ENCODE results near the gene ANO2.

The ANO2 gene

DNA sequence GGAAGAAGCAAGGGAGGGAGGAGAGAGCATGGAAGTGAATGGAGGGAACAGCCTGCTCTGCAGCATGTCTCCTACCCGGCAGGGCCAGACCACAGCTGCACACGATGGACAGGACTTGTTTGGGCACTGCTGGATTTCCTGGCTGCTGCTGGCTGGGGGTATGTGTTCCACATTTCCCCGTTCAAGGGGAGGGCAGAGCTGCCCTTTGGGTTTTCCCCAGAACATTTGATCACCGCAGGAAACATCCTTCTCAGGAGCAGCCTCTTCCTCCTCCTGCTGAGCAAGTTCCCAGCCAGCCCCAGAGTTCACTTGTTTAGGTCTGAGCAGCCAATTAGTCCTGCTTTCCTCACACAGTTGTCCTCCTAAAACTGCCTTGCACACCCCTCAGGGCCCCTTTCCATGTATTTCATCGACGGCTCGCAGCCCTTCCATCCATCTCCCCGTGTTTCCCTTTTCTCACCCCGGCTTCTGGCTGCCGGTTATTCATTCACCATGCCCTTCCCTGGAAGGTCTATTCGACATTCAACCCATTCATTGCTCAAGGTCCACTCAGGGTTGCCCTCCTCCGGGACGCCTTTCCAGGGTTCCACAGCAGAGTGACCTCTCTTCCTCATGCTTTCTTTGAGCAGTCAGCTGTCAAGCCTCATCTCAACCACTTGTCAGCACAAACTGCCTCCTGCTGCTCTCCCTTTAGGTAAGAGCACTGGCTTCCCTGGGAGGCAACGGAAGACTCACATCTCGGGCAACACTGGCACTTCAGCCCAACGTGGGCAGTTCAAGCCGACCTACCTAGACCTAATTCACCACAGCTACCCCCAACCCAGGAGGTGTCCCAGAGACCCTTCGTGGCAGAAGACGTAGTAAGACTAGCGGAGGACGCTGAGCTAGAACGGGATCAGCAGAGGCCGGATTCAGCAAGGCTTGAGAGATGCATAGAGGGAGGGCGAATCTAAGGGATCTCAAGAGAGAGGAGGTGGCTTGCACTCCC lies 20.1 kb upstream of the ANO2 start:
- no peak for DNase-seq (ENCODE audit: low read depth in 2 of 2)

DNA sequence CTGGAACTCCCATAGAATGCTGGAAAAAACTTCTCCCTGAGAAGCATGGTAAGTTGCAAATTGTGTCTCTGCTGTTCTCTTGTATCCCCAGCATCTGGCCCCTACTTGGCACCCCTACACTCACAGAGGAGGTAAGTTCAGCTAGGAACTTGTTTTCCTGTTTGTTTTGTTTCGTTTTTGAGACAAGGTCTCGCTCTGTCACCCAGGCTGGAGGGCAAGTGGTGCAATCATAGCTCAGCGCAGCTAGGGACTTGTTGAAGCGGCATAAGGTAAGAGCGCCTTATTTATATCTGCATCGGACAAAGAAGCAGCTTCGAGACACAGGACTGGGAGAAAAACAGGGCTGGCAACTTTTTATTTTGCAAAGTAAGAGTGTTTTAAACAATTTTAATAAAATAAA lies 18.5 kb upstream of the ANO2 start:
- DNase-seq (ENCODE audit: low read depth in 2 of 2), result no peak

DNA sequence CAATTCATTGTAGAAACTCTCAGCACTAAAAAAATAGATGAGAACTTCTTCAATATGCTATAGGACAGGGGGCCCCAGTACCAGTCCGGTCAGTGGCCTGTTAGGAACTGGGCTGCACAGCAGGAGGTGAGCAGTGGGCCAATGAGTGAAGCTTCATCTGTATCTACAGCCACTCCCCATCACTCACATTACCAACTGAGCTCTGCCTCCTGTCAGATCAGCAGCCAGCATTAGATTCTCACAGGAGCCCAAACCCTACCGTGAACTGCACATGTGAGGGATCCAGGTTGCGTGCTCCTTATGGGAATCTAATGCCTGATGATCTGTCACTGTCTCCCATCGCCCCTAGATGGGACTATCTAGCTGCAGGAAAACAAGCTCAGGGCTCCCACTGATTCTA lies 15.7 kb upstream of the ANO2 start:
- no peak for DNase-seq (ENCODE audit: low read depth in 2 of 2)

DNA sequence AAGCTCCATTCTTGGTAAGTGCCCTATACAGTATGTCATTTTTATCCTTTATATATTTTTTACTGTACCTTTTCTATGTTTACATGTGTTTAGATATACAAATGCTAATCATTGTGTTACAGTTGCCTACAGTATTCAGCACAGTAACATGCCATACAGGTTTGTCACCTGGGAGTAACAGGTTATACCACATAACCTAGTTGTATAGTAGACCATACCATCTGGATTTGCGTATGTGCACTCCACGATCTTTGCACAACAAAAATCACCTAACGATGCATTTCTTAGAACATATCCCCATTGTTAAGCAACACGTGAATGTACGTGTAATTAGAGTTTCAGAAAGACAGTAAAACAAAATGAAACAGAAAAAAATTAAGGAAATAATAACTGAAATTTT lies 11.9 kb upstream of the ANO2 start:
- DNase-seq (ENCODE audit: low read depth in 2 of 2), result no peak

DNA sequence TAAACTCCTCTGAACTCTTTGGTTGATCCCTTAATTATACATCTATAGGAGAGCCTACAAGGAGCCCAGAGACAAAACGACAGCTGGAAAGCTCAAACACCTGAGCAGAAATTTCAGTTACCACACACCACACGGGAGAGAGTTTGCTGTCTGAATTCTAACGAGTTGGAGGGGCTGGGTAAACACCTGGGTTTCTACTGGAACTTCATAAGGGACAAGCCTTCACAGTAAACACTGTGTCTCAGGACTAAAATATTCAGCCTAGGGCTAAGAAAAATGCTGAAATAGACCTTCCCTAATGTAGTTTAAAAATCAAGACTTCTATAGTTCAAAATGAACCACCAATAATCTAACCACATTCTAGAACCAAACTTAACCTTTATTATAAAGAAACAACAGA lies 9.6 kb upstream of the ANO2 start:
- no peak for DNase-seq (ENCODE audit: low read depth in 2 of 2)

DNA sequence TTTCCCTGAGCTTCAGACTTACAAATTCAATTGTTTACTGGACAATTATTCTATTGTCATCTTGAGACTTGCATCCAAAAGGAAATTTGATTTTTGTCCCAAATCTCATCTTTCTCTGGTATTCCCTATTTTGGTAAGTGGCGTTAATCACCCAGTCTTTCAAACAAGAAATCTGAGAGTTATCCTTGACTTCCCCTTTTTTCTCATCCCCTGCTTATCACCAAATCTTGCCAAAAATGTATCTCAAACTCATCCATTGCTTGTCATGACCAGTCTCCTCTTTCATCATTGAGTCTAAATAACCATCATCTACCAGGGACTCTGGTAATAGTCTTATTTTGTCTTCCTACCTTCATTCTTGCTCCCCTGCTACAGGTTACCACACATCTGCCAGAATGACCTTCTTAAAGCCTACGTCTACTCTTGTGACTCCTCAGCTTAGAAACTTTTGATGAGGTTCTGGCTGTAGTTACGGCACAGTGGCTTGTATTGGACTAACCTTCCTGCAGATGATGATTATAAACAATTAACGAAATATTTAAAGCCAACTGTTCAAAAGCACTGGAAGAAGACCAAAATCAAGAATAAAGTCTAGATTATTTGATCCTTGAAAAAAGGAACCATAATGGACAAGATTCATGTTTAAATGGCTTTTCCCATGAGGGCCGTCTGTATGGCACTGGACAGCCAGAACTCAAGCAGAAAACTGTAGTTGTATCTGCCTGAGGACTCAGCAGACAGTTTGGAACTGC lies 9.0 kb upstream of the ANO2 start:
- no peak for DNase-seq (ENCODE audit: low read depth in 2 of 2)

DNA sequence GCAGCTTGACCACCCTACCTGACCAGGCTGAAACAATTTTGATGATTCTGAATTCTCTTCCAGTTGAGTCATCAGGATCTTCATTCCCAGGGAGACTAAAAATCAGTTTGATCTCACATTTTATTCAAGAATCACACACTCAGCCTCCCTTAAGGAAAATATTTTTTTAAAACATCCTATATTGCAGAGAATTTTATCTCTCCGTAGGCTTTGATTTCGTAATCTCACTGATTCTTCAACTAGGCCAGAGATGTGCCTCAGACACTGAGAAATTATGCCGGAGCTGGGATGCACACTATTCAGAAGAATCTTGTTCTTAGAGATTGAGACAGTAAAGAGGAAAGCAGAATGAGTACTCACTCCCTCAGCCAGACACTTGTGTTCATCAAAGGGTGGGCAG lies 7.0 kb upstream of the ANO2 start:
- DNase-seq (ENCODE audit: low read depth in 2 of 2), result no peak

DNA sequence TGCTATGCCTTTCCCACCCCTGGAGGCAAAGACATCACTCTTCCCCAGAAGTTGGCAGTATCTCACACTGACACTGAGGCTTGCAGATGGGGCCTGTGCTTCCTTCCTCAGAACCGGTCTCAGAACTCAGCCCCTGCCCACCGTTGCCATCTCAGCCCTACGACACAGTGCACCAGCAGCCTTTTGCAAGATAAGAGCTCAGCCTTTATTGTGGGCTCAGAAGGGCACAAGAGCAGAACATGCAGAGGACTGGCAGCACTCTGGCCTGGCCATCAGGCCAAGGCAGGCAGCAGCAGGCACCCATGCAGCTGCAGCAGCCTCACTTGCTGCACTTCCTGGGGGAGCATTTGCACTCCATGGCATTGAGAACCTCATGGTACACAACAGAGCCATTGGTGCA lies 3.6 kb upstream of the ANO2 start:
- no peak for DNase-seq (ENCODE audit: low read depth in 2 of 2)

DNA sequence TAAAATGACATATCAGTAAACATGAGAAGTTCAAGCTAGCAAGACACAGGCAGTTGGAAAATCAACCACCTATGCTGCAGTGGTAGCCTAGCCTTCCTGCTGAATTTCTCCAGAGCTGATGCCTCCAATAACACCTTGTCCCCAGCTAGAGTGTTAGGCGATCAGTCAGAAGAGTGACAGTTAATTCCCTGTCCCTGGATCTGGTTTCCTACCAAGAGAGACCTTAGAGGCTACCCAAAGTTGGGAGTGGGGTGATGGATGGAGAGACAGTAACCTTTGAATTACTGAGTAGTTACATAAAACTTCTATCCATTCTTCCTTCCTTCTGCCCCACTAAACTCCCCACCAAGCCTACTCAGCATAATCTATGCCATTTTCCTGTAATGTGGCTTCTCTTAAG lies 1.9 kb upstream of the ANO2 start:
- no peak for DNase-seq (ENCODE audit: low read depth in 2 of 2)

DNA sequence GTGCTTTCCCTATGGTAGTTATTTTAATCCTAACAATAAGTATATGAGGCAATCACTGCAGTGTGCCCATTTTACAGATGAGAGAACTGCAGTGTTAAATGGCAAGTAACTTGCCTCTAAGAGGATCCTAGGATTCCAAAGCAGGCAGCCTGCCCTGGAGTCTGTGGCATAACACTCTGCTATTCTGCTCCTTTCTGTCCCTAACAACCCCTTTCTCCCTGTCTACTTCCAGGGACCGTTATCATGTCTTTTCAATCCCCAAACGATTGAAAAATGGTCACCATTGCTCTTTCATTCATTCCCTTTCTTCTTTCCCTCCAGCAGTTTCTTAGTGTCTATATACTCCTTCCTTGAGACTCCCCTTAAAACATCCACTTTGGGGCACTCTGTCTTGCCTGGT lies 1.3 kb upstream of the ANO2 start:
- no peak for DNase-seq (ENCODE audit: low read depth in 2 of 2)

DNA sequence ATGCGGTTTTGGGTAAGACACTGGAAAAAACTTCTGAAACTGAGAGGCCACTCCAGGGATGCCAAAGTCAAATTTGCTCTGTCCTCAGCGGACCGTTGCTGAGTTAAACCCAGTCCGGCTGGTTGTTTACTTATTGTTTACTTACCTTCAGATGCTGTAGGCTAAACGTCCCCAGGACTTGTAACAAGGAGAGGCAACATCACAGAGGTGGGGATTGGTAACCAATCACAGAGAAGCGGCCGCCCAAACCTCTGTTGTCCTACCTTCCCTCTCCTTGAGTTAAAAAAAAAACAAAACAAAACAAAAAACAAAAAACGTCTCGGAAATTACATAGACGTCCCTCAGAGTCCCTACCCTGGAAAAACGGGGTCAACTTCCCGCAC lies 380 bp downstream of the ANO2 start:
- DNase-seq (ENCODE audit: low read depth in 2 of 2), result no peak

DNA sequence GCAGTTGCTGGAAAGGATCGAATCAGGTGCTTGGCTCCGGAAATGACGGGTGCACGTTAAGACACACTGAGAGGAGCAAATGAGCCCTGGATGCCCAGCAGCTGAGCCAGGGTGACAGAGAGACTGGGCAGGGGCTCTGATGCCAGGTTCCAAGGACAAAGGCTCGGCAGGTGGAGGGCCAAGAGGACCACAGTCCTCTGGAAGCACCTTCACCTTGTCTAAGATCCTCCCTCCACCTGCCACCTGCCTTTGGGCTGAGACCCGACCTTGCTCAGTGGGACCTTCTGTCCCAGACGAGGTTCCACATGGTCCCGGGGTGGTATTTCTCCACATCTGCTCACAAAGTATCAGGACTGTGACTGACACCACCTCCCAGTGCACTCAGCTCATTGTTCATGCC lies 1.0 kb downstream of the ANO2 start:
- no peak for DNase-seq (ENCODE audit: low read depth in 2 of 2)

DNA sequence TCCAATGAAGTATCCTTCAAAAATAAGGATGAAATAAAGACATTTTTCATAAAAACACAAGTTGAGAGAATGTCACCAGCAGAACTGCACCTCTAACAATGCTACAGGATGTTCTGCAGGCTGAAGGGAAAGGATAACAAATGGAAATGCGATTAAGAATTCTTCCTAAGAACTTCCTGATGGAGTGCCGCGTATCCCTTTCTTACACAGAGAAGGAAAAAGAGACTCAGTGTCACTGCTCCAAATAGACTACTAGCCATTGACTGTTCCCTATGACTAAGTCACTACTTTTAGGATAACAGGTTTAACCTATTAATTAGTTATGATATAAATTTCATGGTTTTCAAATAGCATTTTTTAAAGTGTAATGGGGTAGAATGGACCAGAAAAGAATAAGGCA lies 3.2 kb downstream of the ANO2 start:
- DNase-seq (ENCODE audit: low read depth in 2 of 2), result no peak

DNA sequence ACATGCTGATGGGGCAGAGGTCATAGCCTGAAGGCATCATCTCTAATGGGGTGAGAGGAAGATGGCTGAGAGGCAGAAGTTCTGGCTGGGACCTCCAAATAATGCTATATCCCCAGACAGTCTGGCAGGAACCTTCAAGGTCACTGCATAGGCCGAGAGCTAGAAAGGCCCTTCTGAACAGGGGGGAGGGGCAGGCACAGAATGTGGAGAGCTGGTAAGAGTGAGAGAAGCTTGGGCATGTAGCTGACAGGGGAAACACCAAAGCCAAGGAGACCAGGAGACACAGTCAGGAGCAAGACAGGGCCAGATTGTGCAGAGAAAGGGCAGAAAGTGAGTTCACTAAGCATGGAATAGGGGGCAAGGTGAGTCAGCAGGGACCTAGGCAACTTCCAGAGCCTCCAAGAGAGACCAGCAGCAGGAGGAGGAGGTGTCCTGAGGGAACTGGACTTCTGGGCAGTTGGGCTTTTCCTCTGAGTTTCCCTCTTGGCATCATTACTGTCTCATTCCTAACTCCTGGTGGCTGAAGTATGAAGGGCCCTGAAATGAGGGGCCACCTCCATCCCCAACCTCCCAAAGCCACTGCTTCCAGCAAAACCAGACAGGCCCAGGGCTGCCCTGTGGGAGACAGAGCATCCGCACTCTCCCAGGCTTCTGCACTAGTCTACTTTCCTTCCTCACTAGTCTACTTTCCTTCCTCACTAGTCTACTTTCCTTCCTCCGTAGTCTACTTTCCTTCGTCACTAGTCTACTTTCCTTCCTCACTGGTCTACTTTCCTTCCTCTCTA lies 17.1 kb downstream of the ANO2 start:
- no peak for DNase-seq (ENCODE audit: low read depth in 2 of 2)

DNA sequence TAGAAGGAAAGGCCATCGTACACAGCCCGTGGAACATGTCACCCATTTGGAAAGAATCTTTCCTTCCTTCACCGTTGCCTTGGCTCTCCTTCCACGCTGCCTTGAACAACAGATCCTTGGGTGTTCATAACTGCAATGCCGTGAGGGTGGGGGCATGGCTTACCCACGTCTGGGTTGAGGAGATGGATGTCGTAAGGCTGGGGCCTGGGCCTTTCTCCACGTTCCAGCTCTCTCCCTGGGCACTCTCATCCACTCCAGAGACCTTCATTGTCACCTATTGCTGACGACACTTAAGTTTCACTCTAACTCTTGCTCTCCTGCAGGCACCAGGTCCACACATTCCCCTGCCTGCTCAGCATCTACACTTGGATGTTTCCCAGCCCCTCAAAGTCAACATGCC lies 19.4 kb downstream of the ANO2 start:
- DNase-seq (ENCODE audit: low read depth in 2 of 2), result no peak

DNA sequence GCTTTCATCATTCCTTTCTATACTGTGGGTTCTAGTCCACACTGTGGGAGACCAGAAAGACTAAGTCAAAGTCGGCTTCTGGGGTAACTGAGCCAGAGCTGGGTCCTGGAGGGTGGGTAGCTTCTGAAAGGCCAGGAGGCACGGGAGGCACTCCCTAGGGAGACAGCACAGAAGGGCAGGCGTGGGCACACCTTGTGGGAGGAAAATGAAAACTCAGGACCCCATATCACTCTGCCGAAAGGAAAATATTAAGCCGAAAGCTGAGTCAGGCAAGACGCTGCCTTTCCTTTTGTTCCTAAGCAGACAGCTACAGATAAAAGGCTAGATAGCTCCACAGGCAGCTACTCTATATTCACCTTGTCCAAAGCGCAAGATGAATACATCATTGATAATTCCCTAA lies 20.7 kb downstream of the ANO2 start:
- no peak for DNase-seq (ENCODE audit: low read depth in 2 of 2)

DNA sequence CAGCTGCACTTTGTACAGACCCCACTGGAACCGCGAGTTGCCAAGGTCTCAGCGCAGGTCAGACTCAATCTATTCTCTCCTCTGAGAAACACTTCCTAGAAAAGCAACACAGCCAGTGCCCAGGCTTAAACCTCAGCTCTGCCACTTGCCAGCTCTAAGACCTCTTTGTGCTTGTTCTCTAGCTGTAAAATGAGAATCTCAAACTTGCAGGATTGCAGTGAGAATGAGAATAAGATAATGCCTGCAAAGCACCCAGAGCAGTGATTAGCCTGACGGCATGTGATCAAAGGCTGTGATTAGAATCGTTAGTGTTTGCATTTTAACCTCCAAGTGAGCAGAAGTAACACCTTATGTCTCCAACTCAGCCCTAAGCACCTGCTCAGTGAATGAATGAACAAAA lies 21.3 kb downstream of the ANO2 start:
- no peak for DNase-seq (ENCODE audit: low read depth in 2 of 2)

DNA sequence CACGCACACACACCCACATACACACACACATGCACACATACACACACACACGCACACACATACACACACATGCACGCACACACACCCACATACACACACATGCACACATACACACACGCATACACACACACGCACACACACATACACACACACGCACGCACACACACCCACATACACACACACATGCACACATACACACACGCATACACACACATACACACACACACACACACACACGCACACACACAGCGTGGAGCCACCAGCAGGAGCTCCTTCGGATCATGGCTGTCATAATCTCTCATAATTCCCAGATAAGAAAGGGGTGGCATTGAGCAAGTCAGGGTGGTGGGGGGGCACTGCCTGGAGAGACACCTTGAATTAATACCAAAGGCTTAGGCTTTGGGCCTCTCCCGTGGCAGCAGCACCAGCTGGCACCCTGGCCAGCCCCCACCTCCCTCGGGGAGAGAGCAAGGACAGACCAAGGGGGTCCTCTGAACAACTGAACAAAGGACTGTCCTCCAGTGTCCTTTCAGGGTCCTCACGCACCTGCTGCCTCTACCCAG lies 21.9 kb downstream of the ANO2 start:
- DNase-seq (ENCODE audit: low read depth in 2 of 2), result no peak

DNA sequence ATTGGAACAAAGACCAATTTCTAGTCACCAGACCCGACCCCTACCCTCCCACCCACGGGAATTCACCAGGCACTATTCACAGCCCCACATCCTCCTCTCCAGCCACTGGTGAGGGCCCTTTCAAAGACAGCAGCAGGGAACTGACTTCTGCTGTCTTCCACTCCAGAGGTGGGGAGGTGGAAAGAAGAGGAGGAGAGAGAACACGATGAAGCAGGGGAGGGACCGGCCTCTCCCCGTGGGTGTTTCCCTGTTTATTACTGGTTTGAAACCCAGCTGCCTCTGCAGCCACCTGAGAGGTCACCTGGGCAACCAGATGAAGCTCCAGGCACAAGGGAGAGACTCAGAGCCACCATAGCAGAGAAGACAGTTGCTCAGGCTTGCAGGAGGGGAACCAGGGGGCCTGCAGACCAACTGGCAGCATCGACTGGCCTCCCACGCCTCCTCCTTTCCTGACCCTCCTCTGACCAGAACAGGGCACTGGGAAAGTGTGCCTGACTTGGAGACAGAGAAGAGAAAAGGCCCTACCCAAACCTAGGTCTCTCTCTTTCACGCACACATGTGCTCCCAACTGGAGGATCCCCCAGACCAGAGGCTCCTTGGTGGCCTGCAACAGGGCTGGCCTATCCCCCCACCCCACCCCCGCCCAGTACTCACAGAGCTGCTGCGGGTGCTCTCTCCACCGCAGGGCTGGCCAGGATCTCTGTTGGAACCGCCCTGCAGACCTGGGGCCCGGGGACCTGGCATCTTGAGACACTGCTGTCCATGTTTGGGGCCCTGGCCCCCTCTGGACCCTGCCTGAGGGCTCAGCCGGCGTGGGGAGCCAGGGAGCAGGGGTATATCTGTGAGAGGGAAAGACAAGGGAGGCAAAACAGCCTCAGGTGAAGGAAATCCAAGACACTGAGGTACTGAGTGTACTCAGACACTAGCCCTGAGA lies 22.8 kb downstream of the ANO2 start:
- DNase-seq (ENCODE audit: low read depth in 2 of 2), result no peak

DNA sequence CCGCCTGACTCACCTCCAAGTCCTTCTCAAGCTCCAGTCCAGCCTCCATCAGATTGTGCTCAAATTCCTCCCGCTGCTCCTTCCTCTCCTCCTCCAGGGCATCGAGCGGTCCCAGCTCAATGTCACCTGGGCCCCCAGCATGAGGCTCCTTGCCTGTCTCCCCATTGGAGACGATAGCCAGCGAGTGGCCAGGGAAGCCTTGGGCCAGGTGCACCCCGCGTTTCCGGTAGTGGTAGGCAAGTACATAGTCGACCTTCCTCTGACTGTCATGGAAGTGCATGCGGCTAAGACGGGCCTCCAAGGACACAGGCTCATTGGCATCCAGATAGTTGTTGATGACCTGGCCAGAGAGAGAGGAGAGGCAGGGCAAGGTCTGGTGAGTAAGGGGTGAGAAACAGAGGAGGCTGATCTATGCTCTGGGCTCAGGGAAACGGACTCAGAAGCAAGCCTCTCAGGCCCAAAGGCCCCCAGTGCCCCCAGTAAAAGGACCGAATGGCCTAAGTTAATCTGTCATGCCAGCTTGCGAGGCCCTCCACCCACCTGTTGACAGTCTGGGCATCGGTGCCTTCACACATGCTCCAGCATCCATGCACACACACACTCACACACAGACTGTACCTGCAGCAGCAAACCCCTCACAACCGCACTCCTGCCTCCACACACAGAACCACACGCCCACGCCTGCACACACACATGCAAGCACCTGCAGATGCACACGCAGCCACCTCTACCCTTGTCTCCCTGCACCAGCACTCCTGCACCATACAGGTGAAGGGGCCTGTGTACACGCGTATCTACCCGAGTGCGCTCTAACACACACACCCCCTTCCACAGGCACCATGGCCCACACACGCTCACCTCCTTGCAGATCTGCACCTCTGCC lies 23.8 kb downstream of the ANO2 start:
- DNase-seq (ENCODE audit: low read depth in 2 of 2), result no peak
